Esophagus squamous epithelium (tissue), 5 donors: ENCODE data around the gene ATOSB. TPM values are rescaled to one million over a fixed set of nuclear protein-coding genes. Genes with fewer than 3 reads are reported as not detected.

Experiments
- DNase-seq: peaks from one replicate; lab custom pipeline; 2025; lab: John Stamatoyannopoulos, UW
- H3K27ac ChIP-seq, 4 donors: fragments of 200-600 bp; sonication (generic); one replicate each; pipeline ENCODE4 v1.5.1; 2016 to 2019; ENCODE audit warnings: mild to moderate bottlenecking in 1 of 4
- H3K27me3 ChIP-seq, 4 donors: fragments of 200-600 bp; sonication (generic); 1 replicate in 3 of 4; 2 replicates in 1 of 4; pipeline versions ENCODE4 v1.5.1 to v1.6.0; 2017 to 2021; ENCODE audit warnings: antibody characterized with exemption in 1 of 4
- H3K36me3 ChIP-seq, 3 donors: fragments of 200-600 bp; sonication (generic); one replicate each; pipeline ENCODE4 v1.5.1; 2016 to 2019
- H3K4me1 ChIP-seq, 3 donors: fragments of 200-600 bp; sonication (generic); one replicate each; pipeline ENCODE4 v1.5.1; 2017 to 2019
- H3K4me3 ChIP-seq, 4 donors: fragments of 200-600 bp; sonication (generic); 1 replicate in 3 of 4; 2 replicates in 1 of 4; pipeline ENCODE4 v1.5.1; 2016 to 2019; ENCODE audit warnings: mild to moderate bottlenecking in 2 of 4, moderate library complexity in 1 of 4
- H3K9me3 ChIP-seq, 3 donors: fragments of 200-600 bp; sonication (generic); one replicate each; pipeline ENCODE4 v1.5.1; 2016 to 2019
- CTCF ChIP-seq, 6 experiments: fragments of 450-650 bp in 4 of 6; fragments of 200-600 bp in 2 of 6; sonication (generic) in 2 of 6; IDR thresholded peaks; one replicate each; pipeline ENCODE4 v1.5.1; 2016 to 2019; ENCODE audit warnings: antibody characterized with exemption in 6 of 6, mild to moderate bottlenecking in 4 of 6, moderate library complexity in 4 of 6
- POLR2A ChIP-seq, 4 donors: fragments of 450-650 bp; IDR thresholded peaks; one replicate each; pipeline ENCODE4 v1.6.1; 2017; ENCODE audit warnings: antibody characterized with exemption in 4 of 4, mild to moderate bottlenecking in 4 of 4, moderate library complexity in 3 of 4
- WGBS, 2 donors: methylation state at CpG; one replicate each; pipeline ENCODE4 v1.1.5; 2018; 5-methylcytosine and 5-hydroxymethylcytosine counted together
- intact Hi-C: fragments of 100-400 bp; cut with DNase I; formaldehyde crosslinking; loops from one replicate; pipeline ENCODE4 v1.15.0; 2022
- total RNA-seq, 4 donors: library from RNA; depleted of rRNA; stranded (reverse); fragments of >200 nt; gene quantifications; one replicate each; pipeline ENCODE4 v1.1.0, GENCODE V29; 2016
- donor health status: DM: yes; HTN: yes; CAD: no.

The ATOSB gene
- total RNA-seq, 4 donors from 2014 or later: 24.4 to 57.8 (median 32.7) TPM

GRCh38 chr9:35111001-35111933 lies 4.4 kb downstream of the ATOSB start:
- Histone ChIP-seq H3K9me3 (no peaks in the 10 kb centered on the region), H3K36me3 (peaks cover 18 to 27% (median 19%) of the 10 kb centered on the region in 3 donors), H3K27me3 (no peaks in the 10 kb centered on the region), H3K4me3 (peak overlapping the region; percentile 70 to 94 (median 74)), H3K27ac (peak overlapping the region; percentile 93 to 96 (median 94)), H3K4me1 (peaks cover 45 to 63% (median 49%) of the 10 kb centered on the region in 3 donors)
- intact Hi-C loops: no loop called here
- DNase-seq: peak; percentile 95
- 2 to 3% methylated on average over 16 to 24 of the region's 57 CpGs for WGBS, 2 donors
- TF ChIP-seq POLR2A (IDR thresholded peaks at IDR 0.05) (peak in 2 of 4 donors; percentile 64 to 71), CTCF (IDR thresholded peaks at IDR 0.05) (no peak)

GRCh38 chr9:35110327-35110761 lies 5.3 kb downstream of the ATOSB start:
- H3K27ac ChIP-seq: peak overlapping the region; percentile 91 to 96 (median 94)
- peaks cover 45 to 60% (median 49%) of the 10 kb centered on the region in 3 donors for H3K4me1 ChIP-seq
- 8 to 25% methylated on average over 1 to 3 of the region's 3 CpGs for WGBS, 2 donors
- no peak for TF ChIP-seq POLR2A (IDR thresholded peaks at IDR 0.05)
- no peak for TF ChIP-seq CTCF (IDR thresholded peaks at IDR 0.05)
- H3K36me3 ChIP-seq: peaks cover 22 to 37% (median 28%) of the 10 kb centered on the region in 3 donors
- H3K9me3 ChIP-seq: no peaks in the 10 kb centered on the region
- peak overlapping the region; percentile 70 to 94 (median 74) for H3K4me3 ChIP-seq
- no peak for DNase-seq
- intact Hi-C loops: no loop called here
- no peaks in the 10 kb centered on the region for H3K27me3 ChIP-seq

DNA sequence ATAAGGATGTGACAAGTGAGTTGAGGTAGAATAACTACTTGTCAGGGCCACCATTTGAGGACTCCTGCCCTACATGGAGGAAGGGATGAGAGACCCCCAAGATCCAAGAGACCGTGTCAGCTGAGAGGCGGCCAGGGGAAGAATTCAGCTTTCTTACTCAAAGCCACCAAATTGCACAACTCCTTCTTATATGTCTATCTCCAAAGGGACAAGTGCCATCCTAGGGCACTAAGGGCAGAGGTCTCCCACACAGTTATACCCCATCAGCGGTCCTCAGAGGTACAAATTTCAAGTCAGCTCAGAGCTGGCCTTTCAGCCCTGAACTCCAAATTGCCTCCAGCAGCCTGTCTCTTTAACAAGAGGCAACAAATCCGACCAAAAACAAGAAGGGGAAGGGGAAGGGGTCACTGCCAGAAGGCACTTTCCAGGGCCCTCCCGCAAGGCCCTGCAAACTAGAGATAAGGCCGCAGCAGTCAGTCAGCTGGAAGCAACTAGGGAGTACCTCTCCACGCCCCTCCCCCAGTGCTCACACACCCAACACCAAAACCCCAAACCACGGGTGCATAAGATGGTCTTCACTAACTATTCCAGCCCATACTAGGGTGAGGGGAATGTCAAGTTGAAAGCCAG lies 6.6 kb downstream of the ATOSB start:
- H3K36me3 ChIP-seq: peaks cover 22 to 49% (median 31%) of the 10 kb centered on the region in 3 donors
- intact Hi-C loops: no loop called here
- H3K4me3 ChIP-seq: no peak overlapping the region
- DNase-seq: no peak
- H3K9me3 ChIP-seq: no peaks in the 10 kb centered on the region
- no peaks in the 10 kb centered on the region for H3K27me3 ChIP-seq
- H3K27ac ChIP-seq: no peak overlapping the region
- 52 to 76% methylated on average over 7 to 8 of the region's 8 CpGs for WGBS, 2 donors
- peaks cover 37 to 48% (median 38%) of the 10 kb centered on the region in 3 donors for H3K4me1 ChIP-seq
- no peak for TF ChIP-seq POLR2A (IDR thresholded peaks at IDR 0.05)
- TF ChIP-seq CTCF (IDR thresholded peaks at IDR 0.05): no peak

DNA sequence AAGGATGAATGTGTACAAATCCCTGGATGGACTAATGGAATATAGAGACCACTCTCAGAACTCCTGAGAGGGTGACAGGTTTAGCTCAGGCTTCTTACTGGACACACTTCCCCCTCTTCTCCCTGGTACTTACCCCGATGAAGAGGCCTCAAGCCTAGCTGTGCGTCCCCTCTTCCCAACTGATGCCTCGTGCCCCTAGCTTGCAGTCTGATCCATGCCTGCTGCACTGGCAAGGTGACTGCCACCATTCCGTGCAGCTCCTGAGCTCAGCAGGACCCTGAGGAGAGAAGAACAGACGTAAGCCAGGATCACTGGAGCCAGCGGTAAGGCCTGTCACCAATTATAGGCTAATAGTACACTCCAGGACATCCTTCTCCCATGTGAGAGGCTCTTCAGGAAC lies 7.2 kb downstream of the ATOSB start:
- peaks cover 34 to 48% (median 37%) of the 10 kb centered on the region in 3 donors for H3K4me1 ChIP-seq
- no peak overlapping the region for H3K4me3 ChIP-seq
- peaks cover 22 to 50% (median 31%) of the 10 kb centered on the region in 3 donors for H3K36me3 ChIP-seq
- no peak overlapping the region for H3K27ac ChIP-seq
- H3K9me3 ChIP-seq: no peaks in the 10 kb centered on the region
- no peaks in the 10 kb centered on the region for H3K27me3 ChIP-seq
- no peak for DNase-seq
- 92 to 93% methylated on average over 4 to 6 of the region's 6 CpGs for WGBS, 2 donors
- TF ChIP-seq POLR2A (IDR thresholded peaks at IDR 0.05) (no peak), CTCF (IDR thresholded peaks at IDR 0.05) (no peak)
- intact Hi-C loops: no loop called here
